ENCODE data around the gene MGAT5B. TPM values are rescaled to one million over a fixed set of nuclear protein-coding genes. Genes with fewer than 3 reads are reported as not detected.

MGAT5B gene
- total RNA-seq, 1 donor: 0.18 TPM

- TF ChIP-seq, protein P1, sequence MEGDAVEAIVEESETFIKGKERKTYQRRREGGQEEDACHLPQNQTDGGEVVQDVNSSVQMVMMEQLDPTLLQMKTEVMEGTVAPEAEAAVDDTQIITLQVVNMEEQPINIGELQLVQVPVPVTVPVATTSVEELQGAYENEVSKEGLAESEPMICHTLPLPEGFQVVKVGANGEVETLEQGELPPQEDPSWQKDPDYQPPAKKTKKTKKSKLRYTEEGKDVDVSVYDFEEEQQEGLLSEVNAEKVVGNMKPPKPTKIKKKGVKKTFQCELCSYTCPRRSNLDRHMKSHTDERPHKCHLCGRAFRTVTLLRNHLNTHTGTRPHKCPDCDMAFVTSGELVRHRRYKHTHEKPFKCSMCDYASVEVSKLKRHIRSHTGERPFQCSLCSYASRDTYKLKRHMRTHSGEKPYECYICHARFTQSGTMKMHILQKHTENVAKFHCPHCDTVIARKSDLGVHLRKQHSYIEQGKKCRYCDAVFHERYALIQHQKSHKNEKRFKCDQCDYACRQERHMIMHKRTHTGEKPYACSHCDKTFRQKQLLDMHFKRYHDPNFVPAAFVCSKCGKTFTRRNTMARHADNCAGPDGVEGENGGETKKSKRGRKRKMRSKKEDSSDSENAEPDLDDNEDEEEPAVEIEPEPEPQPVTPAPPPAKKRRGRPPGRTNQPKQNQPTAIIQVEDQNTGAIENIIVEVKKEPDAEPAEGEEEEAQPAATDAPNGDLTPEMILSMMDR (IDR thresholded peaks at IDR 0.05; ENCODE audit: insufficient read depth, low read length): no peak
- DNase-seq (ENCODE audit: low read depth): no peak
- no peak overlapping the region for H3K4me3 ChIP-seq (ENCODE audit: low read depth, low read length)
Measured at GRCh38 chr17:76915840-76916510, 47.8 kb downstream of the MGAT5B start.

DNA sequence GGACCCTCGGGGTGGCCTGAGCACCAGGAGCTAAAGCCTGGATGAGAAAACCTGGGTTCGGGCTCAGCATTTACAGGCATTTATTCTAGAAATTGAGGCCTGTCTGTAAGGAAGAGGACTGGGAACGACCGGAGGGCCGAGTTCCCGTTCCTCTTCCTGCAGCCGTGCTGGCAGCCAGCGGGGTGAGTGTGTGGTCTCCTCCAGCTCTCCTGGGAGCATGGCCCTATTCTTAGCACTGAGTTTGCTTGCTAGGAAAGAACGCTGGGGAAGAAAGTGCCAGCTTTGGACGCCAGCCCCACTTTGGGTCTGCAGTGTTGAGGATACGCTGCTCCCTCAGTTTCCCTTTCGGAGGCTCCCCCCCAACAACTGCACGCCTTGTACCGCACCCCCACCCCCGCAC, 49.6 kb downstream of the MGAT5B start:
- DNase-seq (ENCODE audit: low read depth): no peak
- no peak overlapping the region for H3K4me3 ChIP-seq (ENCODE audit: low read depth, low read length)
- TF ChIP-seq, protein P1 (IDR thresholded peaks at IDR 0.05; ENCODE audit: insufficient read depth, low read length): no peak

DNA sequence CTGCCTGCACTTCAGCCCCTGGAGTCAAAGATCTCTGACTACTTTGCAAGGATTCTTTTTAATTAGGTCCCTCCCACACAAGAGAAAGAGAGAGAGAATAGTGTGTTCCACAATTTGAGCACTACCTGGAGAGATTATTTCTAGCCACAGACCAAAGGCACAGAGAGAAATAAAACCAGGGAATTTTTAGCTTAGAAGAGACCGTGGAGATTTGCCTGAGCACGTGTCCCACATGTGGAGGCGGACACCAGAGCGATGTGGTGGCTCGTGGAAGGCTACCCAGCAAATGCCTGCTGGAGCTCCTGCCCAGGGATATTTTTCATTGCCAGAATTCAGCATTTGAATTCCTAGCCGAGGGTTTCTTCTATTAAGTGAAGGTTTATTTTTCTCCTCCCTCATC, 50.6 kb downstream of the MGAT5B start:
- DNase-seq (ENCODE audit: low read depth): no peak
- no peak overlapping the region for H3K4me3 ChIP-seq (ENCODE audit: low read depth, low read length)
- TF ChIP-seq, protein P1 (IDR thresholded peaks at IDR 0.05; ENCODE audit: insufficient read depth, low read length): no peak

DNA sequence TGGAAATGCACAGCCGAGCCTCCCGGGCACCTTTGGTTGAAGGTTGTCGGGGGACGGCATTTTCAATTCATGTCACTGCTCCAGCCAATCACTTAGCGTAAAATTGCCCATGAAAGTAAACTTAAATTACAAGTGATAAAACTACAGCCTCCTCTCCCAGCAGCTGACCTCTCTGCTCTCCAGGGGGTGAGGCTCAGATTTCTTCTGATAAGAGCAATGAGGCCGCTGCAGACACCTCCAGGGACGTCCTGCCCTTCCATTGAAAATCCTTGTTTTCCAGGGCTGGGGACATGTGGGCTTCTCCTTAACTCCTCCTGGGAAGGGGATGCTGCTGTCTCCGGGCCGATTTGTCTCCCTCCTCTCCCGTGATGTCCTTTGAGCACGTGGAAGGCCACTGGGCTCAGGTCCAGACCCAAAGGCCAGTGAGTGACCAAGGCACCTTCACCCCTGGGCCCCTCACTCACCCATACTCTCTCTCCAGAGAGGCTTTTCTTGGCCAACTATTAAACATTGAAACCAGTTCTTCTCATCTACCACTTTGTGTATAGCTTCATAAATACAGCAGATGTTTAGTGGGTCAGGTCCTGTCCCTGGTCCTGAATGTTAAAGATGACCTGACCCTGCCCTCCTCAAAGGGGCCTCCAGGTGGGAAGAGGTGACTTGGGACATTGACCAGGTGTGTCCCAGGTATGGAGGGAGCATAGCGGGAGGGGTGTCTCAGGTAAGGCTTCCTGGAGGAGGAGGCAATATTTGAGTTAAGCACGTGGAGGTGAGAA, 52.3 kb downstream of the MGAT5B start:
- no peak for DNase-seq (ENCODE audit: low read depth)
- TF ChIP-seq, protein P1 (IDR thresholded peaks at IDR 0.05; ENCODE audit: insufficient read depth, low read length): no peak
- no peak overlapping the region for H3K4me3 ChIP-seq (ENCODE audit: low read depth, low read length)

- DNase-seq (ENCODE audit: low read depth): no peak
- no peak overlapping the region for H3K4me3 ChIP-seq (ENCODE audit: low read depth, low read length)
- TF ChIP-seq, protein P1 (IDR thresholded peaks at IDR 0.05; ENCODE audit: insufficient read depth, low read length): no peak
Measured at GRCh38 chr17:76921340-76922036, 53.3 kb downstream of the MGAT5B start.

- no peak for DNase-seq (ENCODE audit: low read depth)
- H3K4me3 ChIP-seq (ENCODE audit: low read depth, low read length): no peak overlapping the region
- TF ChIP-seq, protein P1 (IDR thresholded peaks at IDR 0.05; ENCODE audit: insufficient read depth, low read length): no peak
Measured at GRCh38 chr17:76922084-76922483, 53.9 kb downstream of the MGAT5B start.

All from fibroblast of the aortic adventitia (primary cell).